ENCODE data around the gene DNAH1. TPM values are rescaled to one million over a fixed set of nuclear protein-coding genes. Genes with fewer than 3 reads are reported as not detected.

DNAH1 gene
- total and polyA plus RNA-seq, 2 of the 4 experiments (the other 2 are of a cell fraction), result 2.0 to 4.0 TPM

GRCh38 chr3:52415800-52416199 lies 99.7 kb downstream of the DNAH1 start:
- 0 out of 2 replicates have a peak, but pooled peaks cover 2% of the 10 kb centered on the region for H4K20me1 ChIP-seq (ENCODE audit: insufficient read depth, low read length)
- H3K27me3 ChIP-seq (ENCODE audit: control insufficient read depth, insufficient read depth, low read length), result no peaks in the 10 kb centered on the region
- H3K79me1 ChIP-seq (ENCODE audit: low read depth in 1 of 2, low read length in 2 of 2), result peaks cover 13 to 20% of the 10 kb centered on the region in 2 experiments; a peak in 3 of 4 replicates
- no CpG with 5 or more reads among the region's 3 CpGs for WGBS, 2 experiments (ENCODE audit: extremely low coverage in 2 of 2, insufficient read length in 1 of 2)
- H3K4ac ChIP-seq (ENCODE audit: low read depth, low read length), result no peak overlapping the region
- no peak overlapping the region for H3K4me3 ChIP-seq (ENCODE audit: insufficient read depth, low read depth, low read length)
- ATAC-seq (ENCODE audit: low read depth), result no peak
- 0 out of 2 replicates have a peak, but pooled peaks cover 4% of the 10 kb centered on the region for H3K9me1 ChIP-seq (ENCODE audit: insufficient read depth, low read length)
- H3K14ac ChIP-seq (replicated peaks; ENCODE audit: low read depth, low read length), result no peak overlapping the region
- no peak for DNase-seq
- H2AK5ac ChIP-seq (ENCODE audit: low read depth, low read length), result no peak overlapping the region
- H4K8ac ChIP-seq (ENCODE audit: low read depth in 2 of 2, low read length in 2 of 2), result no peak overlapping the region
- no peak overlapping the region for H3K4me2 ChIP-seq (ENCODE audit: low read depth, low read length)
- no peak overlapping the region for H2AK9ac ChIP-seq (replicated peaks; ENCODE audit: low read depth, low read length, poor library complexity)
- peaks cover 9% of the 10 kb centered on the region for H3K4me1 ChIP-seq (ENCODE audit: control insufficient read depth, insufficient read depth, low read length)
- H2BK5ac ChIP-seq (ENCODE audit: low read depth, low read length, poor library complexity, severe bottlenecking), result no peak overlapping the region
- H3K23ac ChIP-seq (ENCODE audit: low read depth, low read length), result no peak overlapping the region
- H3K56ac ChIP-seq (ENCODE audit: extremely low read depth, insufficient read depth, low read length), result no peak overlapping the region
- no peak overlapping the region for H2BK15ac ChIP-seq (ENCODE audit: low read depth, low read length)
- H3K27ac ChIP-seq (ENCODE audit: insufficient read depth, low read length), result no peak overlapping the region
- TF ChIP-seq RCOR1 (IDR thresholded peaks at IDR 0.05; ENCODE audit: insufficient replicate concordance, low read length), result no peak
- no peak for TF ChIP-seq ELK1 (IDR thresholded peaks at IDR 0.05; ENCODE audit: borderline replicate concordance, low read depth, low read length)
- TF ChIP-seq RFX5 (IDR thresholded peaks at IDR 0.05; ENCODE audit: low read depth, low read length), result no peak
- no peak for TF ChIP-seq RAD21 (IDR thresholded peaks at IDR 0.05; ENCODE audit: low read length)
- TF ChIP-seq MXI1 (IDR thresholded peaks at IDR 0.05; ENCODE audit: borderline replicate concordance, low read depth, low read length), result no peak
- TF ChIP-seq SMC3 (IDR thresholded peaks at IDR 0.05; ENCODE audit: low read depth, low read length), result no peak
- H4K5ac ChIP-seq (ENCODE audit: low read depth, low read length), result no peak overlapping the region
- no peak overlapping the region for H3K18ac ChIP-seq (ENCODE audit: low read depth, low read length)
- no peak overlapping the region for H2BK20ac ChIP-seq (ENCODE audit: low read depth, low read length)
- BruUV-seq (replicated peaks), result no TSS peak
- no peak overlapping the region for H2AFZ ChIP-seq (replicated peaks; ENCODE audit: low read length, poor library complexity)
- intact Hi-C loops (cut with micrococcal nuclease) (no loop called here), in situ Hi-C loops (cut with MboI; ENCODE audit: low sequenced_read_pairs) (no loop called here), dilution Hi-C loops (cut with HindIII; ENCODE audit: low sequenced_read_pairs, unreplicated experiment) (no loop called here)
- H3K9ac ChIP-seq (ENCODE audit: low read depth, low read length), result no peak overlapping the region
- H2BK120ac ChIP-seq (ENCODE audit: low read depth, low read length), result no peak overlapping the region
- POLR2A ChIA-PET (ENCODE audit: unreplicated experiment), result interaction anchor here (0.7 kb wide), 1 partner anchor 33 kb away, joined by 4 read pairs; no protein-coding TSS in a partner anchor
- H3K9me3 ChIP-seq (ENCODE audit: control insufficient read depth, insufficient read depth, low read length), result no peaks in the 10 kb centered on the region
- no peak overlapping the region for H4K91ac ChIP-seq (ENCODE audit: insufficient read depth, low read depth, low read length)
- CTCF ChIA-PET, result interaction anchor here (0.5 to 0.8 kb wide), 2 partner anchors 13 to 17 kb away, joined by 3 to 4 read pairs; no protein-coding TSS in a partner anchor
- no peaks in the 10 kb centered on the region for H3K36me3 ChIP-seq (ENCODE audit: control insufficient read depth, insufficient read depth, low read length)
